Measurements from ENCODE around the gene VIPR1.

VIPR1 gene

DNA sequence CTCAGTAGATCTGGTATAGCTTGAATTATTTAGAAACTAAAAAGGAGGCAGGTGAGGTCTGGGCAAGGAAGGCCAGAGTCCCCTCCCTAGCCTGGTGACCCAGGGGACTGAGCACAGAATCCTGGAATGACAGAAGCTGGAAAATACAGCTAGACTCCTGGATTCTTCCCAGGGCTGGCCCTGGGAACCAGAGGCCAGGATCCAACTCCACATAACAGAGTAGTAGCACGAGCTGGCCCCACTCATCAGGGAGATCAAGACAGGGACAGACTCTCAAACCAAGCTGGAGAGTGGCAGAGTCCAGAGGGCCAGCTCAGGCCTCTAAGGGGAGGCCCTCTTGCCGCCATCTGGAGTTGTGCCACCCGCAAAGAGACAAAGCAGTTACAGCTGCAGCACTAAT is 10.7 kb downstream of the VIPR1 start:
- no peak for DNase-seq

DNA sequence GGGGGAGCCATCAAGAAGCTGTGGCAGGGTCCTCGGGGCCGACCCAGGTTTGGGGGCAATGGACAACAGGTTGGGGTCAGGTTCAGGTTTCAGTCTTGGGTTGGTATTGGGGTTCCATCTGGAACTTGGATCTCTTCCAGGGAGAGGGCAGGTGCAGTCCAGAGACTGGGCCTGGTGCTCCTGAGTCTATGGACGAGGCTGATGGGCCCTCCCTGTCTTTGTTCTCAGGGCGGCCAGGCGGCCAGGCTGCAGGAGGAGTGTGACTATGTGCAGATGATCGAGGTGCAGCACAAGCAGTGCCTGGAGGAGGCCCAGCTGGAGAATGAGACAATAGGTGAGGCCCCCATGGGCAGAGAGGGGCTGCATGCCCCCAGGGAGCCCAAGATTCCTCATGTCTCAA is 11.1 kb downstream of the VIPR1 start:
- DNase-seq = no peak

DNA sequence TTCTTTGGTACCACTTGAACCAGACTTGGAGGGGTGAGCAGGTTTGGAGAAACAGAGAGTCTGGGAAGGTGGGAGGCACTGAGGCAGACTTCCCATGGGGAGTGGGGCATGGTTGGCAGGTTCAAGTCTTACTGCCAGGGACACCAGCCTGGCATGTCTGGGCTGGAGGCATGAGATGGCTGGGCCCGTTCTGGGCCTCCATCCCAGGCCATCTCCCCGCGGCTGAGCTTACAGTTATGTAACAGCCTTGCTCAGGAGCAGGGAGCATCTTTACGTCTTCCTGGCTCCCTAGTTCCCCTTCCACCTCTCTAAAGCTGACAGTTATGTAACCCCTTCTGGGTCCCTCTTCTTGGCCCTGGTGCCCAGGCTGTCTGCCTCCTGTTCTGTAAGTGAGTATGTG is 12.4 kb downstream of the VIPR1 start:
- DNase-seq = no peak

DNA sequence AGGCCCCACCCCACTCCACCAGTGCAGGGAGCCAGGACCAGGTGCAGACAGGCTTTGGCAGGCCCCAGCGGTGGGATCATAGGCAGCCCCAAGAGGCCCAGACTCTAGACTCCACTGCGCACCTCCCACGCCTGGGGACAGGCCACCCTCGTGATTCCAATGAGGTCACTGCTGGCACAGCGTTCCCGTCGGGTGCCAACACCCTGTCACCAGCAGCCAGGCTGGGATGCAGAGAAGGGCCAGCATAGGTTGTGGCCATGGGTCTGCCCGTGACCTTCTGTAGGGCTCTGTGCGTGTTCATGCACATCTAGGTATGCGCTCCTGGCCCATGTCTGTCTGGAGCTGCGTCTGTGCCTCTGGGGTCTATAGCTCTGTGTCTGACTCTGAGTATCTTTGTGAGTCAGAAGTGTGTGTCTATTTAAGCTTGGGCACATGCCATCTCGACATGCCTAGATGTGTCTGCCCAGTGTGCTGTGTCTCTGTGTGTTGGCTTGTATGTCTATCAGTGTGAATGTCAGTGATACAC is 13.0 kb downstream of the VIPR1 start:
- DNase-seq = no peak

DNA sequence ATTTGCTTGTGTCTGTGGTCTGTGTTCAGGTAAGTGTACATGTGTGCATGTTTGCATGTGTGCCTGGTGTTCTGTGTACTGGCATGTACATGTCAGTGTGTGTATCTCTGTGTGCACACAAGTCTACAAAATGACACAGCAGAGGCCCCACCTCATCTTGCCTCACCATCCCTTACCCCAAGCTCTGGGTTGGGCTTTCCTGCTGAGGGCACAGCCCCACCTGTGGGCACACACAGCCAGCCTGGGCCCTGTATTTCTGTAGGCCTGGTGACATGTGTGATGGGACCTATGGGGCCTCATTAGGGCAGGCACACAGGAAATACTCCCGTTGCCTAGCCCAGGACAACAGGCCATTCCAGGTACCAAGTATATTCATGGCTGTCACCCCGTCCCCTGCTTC is 13.5 kb downstream of the VIPR1 start:
- no peak for DNase-seq

DNA sequence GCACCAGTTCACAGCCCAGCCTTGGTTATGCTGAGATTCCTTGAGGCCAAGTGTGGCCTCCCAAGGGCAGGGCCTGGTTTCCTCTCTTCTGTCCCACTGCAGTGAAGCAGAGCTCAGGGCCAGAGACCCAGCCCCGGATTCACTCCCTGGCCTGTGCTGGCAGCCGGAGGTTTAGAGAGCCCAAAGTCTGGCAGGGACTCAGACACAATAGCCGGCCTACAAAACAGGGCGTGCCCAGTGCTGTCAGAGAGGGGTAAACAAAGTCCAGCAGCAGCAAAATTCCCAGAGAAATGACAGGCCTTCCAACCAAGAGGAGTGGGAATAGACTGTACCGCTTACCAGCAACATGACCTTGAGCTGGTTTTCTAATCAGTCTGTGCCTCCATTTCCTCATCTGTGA is 14.0 kb downstream of the VIPR1 start:
- DNase-seq = no peak

DNA sequence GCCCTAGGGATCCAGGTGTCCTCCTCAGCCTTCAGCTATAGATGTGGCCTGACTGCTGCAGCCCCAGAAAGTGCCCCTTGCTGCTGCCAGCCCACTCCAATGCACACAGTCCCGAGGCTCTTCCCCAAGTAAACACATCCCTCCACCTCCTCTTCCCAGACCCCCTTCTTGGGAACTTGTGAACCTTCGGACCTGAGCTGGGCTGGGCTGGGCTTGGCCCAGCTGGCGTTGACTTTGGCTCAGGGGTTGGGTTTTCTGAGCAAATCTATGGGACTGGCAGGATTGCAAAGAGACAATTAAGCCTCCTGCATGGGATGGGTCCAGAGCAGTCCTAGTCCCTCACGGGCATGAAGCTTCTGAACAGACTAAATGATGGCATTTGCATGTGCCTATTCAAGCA is 14.7 kb downstream of the VIPR1 start:
- no peak for DNase-seq

DNA sequence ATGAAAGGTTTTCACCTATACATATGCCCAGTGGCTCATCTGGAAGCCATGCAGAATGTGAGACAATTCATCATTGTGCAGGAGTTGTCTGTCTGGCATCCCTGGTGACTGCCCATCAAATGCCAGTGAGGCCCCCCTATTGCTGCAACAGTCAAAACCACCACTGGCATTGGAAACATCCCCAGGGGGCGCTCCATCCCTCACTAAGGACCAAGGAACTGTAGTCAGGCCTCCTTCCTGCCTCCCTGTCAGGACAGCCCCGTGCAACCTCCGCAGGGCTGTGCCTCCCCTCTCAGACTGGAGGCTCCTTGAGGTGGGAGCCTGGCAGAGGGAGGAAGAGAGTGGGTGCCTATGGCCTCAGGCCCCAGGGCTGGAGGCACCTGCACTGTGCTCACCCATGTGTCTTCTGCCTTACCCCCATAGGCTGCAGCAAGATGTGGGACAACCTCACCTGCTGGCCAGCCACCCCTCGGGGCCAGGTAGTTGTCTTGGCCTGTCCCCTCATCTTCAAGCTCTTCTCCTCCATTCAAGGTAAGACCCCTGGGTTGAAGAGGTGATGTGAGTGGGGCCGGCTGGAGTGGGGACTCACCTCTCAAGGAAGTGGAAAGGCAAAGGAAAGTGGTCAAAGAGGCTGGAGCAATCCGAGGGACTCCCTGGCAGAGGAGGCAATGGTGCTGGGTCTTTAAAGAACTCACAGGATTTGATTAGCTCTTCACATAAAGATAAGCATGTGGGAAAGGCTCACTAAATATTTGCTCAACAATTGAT is 16.5 kb downstream of the VIPR1 start:
- no peak for DNase-seq

DNA sequence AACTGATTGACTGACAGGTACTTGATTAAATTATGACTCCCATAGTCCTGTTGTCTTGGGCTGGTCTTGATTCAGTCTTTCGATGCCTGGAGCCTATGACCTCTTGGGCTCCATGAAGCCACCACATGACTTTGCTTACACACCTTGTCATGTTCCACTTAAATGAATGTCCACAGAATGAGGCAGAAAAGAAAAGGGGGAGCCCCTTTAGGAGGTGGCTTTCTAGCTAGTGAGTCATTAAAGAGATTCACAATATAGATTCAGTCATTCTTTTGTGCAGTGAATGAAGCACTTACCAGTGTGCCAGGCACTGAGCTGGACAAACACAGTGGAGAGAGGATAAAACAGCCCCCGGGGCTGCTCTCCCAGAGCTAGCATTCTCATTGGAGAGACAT is 17.1 kb downstream of the VIPR1 start:
- no peak for DNase-seq

DNA sequence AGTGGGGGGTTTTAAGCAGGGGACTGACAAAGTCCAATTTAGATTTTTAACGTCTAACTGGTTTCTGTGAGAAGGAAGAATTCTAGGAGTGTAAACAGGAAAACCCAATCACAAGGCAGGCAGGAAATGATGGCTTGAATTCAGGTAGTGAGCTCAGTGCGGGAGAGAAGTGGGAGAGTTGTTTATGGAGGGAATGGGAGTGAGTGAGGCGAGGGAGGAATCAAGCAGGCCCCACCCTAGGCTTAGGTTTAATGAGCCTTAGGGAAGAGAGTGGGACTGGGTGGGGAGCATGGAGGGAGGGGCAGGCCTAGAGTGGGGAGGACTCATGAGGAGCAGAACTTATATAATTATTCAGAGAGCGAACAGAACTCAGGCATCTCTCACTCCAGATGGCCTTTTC is 17.9 kb downstream of the VIPR1 start:
- DNase-seq = no peak

DNA sequence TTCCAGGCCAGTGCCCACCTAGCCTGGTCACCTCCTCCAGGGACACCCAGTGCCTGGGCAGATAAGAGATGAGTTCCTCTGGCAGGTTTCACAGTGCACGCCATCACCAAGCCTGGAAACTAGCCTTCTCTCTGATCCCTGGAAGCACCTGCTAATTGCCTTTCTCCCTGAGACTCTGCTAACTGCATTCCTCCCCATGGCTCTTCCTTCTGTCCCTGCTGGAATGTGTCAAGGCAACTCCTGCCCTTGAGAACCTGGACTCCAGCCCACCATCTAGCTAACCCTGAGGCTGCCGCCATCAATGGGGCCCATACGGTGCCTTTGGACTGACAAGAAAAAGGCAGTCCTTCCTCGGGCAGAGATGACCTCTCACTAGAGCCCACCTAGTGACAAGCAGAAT is 18.5 kb downstream of the VIPR1 start:
- DNase-seq = no peak

DNA sequence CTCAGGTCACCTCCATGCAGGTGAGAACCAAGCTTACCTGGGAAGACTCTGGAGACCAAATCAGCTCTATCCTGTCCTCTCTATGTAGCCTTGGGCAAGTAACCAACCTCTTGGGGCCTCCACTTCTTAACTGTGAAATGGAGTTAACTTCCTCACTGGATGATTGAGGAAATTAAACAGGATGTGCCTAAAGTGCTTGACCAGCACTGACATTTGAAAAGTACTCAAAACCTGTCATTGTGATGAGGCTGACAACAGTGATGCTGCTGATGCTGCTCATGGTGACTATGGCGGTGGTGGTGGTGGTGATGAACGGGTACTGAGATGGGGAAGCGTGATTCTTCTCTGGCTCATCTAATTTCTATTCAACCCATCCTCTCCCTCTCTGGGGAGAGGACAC is 22.3 kb downstream of the VIPR1 start:
- no peak for DNase-seq

DNA sequence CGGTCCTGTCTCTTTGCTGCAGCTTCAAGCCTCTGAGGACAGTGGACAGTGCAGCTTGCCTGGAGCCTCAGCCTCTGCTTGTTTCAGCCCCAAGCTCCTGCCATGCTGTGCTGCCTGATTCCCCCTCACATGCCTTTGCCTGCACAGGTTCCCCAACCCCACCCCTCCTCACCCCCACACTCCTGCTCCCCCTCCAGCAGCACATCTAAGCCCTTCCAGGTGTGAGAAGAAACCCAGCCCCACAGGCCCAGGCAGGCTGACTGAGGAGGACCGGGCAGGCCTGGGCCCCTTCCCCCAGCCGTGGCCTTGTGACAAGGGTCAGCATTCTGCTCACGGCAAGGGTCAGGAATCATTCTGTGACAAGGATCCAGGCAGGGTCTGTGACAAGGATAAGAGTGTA is 22.8 kb downstream of the VIPR1 start:
- no peak for DNase-seq

DNA sequence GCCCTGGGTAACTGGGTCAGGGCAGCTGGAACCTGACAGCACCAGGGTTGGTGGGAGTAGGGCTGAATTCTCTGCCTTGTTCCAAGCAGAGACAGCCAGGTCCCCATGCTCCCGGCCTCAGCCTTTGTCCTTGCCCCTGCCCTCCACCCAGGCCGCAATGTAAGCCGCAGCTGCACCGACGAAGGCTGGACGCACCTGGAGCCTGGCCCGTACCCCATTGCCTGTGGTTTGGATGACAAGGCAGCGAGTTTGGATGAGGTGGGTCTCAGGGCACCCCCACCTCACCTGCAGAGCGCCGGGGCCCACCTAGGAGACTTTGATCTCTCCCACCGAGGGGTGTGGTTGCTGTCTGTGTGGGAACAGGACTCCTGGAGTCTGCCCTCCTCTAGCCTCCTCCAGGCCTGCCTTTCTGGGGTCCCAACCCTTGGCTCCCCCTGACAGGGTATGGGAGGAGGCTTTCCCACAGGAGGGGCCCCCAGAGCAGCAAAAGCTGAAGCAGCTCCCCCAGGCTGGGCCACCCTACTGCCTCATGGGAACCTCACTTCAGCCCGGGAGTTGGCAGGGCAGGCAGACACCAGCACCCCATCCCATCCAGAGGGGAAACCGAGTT is 23.4 kb downstream of the VIPR1 start:
- DNase-seq = no peak

DNA sequence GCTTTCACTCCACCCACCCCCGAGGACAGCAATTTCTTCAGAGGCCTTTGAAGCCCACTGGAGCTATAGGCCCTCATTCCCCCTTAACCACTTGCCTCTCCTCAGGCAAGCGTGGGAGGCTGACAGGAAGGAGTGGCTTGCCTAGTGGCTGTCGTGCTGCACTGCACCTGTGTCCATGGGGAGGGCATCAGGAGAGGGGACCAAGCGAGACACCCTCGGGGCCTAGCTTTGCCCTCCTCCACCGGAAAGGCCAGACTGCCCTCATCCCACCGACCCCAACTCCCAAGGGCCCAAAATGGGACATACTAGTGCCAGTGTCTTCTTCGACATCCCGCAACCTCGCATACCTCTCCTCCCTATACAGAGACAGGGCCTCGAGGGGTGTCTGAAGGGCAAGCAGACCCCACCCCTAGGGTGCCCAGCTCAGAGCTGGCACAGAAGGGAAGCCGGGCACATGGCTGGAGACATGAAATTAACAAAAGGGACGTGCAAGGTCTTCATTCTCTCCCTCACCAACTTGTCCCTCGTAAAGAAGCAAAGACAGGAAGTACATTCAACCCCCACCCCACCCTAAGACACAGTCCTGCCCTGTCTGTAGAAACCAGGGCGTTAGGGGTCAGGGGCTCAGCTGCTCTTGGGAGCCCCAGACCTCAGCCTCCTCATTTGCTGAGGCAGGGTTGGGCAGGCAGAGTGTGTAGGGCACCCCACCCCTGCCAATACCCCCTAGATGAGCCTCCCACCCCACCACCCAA is 24.3 kb downstream of the VIPR1 start:
- no peak for DNase-seq

DNA sequence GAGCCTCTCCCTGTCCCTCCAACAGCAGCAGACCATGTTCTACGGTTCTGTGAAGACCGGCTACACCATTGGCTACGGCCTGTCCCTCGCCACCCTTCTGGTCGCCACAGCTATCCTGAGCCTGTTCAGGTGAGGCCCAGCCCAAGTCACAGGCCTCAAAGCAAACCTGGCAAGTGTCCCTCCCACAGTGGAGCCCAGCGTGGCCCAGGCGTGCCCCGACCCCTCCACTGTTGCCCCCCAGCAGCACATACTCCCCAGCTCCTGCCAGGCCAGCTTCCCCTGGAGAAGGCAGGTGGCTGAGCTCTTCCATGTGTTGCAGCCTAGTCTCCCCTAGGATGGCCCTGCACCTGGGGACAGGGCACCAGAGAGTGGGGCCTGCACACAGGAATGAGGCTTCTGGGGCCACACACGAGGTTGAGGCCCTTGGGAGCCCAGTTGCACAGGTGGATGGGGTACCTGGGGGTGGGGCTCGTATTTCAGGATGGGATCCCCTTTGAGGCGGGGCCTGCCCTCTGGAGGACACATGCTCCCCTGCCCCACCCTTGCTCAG is 25.0 kb downstream of the VIPR1 start:
- no peak for DNase-seq

DNA sequence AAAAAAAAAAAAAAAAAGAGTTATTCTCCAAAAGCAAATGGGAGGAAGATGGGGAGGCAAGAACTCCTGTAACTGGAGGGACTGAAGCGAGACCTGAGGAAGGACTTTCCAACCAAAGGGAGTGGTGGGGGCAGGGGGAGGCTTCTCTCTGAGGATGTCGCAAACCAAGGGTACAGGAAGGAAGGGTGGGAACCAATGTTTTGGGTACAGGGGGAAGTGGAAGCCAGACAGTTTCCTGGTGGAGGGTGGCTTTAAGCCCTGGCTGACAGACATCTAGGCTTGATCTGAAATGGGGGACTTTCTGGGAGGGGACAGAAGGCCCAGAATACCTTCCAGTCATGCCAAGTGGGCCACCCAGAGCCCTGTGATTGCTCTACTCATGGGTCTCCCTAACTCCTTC is 27.0 kb downstream of the VIPR1 start:
- DNase-seq = no peak

DNA sequence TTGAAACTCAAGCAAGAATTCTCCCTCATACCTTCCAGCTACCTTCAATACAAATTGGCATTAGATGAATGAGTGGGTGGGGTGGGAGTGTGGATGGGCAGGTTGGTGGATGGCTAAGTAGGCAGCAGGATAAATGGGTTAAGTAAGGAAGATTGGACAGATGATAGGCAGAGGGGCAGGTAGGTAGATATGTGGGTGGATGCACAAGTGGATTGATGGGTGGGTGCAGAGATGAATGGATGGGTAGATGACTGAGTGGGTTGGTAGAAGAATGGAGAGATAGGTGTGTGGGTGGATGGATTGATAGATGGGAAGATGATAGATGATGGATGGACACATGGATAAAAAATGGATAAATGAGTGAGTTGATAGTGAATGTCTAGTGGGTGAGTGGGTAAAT is 27.6 kb downstream of the VIPR1 start:
- no peak for DNase-seq

DNA sequence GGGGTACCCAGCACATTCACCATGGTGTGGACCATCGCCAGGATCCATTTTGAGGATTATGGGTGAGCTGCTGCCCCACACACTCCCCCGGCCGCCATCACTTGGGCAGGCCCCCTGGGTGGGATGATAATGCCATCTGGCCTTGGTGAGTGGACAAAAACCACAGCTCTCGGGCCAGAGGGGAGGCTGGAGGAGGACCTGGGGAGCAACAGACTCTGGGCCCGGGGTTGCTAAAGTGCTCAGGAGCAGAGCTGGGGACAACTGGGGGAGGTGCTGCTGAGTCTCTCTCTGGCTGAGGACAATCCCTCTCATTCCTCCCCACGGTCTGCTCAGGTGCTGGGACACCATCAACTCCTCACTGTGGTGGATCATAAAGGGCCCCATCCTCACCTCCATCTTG is 29.0 kb downstream of the VIPR1 start:
- DNase-seq = no peak

DNA sequence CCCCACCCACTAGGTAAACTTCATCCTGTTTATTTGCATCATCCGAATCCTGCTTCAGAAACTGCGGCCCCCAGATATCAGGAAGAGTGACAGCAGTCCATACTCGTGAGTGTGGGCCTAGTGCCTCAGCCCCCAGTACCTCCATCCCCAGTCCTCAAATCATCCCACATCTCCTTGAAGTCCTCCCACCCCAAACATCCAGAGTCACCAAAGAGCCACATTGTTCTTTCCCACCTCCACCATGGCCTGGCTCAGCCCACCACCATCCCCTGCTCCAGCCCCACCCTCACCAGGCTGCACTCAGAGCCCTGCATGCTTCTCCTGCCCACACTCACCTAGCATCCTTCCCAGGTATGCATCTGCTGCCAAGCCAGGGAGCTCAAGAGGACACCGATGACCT is 29.8 kb downstream of the VIPR1 start:
- no peak for DNase-seq

DNA sequence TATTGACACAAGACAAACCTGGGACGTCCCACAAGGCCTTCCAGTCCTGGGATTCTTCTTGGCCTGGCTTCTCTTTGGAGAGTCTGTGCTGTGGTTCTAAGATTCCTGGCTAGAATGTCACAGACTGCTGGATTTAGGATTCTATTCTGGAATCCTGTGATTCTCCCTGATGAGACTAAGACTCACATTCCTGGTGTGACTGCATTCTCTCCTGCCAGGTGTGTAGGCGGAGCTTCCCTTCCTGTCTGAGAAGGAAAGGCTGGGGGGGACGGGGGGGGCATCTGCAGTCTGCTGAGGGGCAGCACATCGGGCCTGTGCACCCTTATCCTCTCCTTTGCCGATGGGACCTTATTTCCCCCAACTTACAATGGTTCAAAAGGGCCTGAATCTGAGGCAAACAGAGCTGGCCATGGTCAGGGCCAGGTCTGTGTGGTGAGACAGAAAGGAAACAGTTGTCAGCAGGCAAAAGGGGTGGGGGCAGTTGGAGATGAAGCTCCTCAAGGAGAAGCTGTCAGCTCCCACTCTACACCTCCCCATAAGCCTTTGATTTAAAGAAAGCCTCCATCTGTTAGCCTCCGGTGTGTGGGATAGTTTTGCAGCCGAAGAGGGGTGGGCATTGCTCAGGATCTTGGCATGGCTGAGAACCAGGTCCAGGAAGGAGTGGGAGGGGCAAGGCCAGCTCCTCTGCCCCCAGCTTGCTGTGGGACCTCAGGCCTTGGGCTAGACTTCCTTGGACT is 30.9 kb downstream of the VIPR1 start:
- DNase-seq = no peak

DNA sequence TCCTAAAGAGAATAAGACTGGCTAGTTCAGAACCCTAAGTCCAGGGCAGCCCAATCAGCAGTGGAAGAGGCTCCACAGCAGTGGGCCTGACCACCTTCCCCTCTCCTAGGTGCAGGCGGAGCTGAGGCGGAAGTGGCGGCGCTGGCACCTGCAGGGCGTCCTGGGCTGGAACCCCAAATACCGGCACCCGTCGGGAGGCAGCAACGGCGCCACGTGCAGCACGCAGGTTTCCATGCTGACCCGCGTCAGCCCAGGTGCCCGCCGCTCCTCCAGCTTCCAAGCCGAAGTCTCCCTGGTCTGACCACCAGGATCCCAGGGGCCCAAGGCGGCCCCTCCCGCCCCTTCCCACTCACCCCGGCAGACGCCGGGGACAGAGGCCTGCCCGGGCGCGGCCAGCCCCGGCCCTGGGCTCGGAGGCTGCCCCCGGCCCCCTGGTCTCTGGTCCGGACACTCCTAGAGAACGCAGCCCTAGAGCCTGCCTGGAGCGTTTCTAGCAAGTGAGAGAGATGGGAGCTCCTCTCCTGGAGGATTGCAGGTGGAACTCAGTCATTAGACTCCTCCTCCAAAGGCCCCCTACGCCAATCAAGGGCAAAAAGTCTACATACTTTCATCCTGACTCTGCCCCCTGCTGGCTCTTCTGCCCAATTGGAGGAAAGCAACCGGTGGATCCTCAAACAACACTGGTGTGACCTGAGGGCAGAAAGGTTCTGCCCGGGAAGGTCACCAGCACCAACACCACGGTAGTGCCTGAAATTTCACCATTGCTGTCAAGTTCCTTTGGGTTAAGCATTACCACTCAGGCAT is 33.7 kb downstream of the VIPR1 start:
- DNase-seq = no peak
